HL-60 (cell line): ENCODE data around the gene TCL1B.
A peak's percentile ranks its signal among the peaks of the same experiment; 100 is the strongest.

Experiments used
- DNase-seq, 2 experiments: peaks; one replicate each; pipeline ENCODE4 v3.0.0-alpha.2; 2010 to 2020; ENCODE audit warnings: low read depth in 1 of 2, low spot score in 1 of 2
- H3K27ac ChIP-seq: fragments of 250-450 bp; sonication (Bioruptor Pico); replicated peaks from 2 replicates; pipeline ENCODE4 v1.5.1; 2020; ENCODE audit warnings: mild to moderate bottlenecking, moderate library complexity
- H3K27me3 ChIP-seq: fragments of 250-450 bp; sonication (Bioruptor Pico); 2 replicates; pipeline ENCODE4 v1.5.1; 2021; ENCODE audit warnings: mild to moderate bottlenecking, moderate library complexity; ENCODE audit not compliant: insufficient read depth, poor library complexity, severe bottlenecking
- H3K4me3 ChIP-seq: replicated peaks from 2 replicates; pipeline ENCODE4 v1.5.1; 2011; ENCODE audit warnings: mild to moderate bottlenecking, control low read depth, low read length; ENCODE audit not compliant: insufficient read depth
- CTCF ChIP-seq: IDR thresholded peaks from one replicate; pipeline ENCODE4 v1.5.1; 2011; ENCODE audit warnings: low read length, control low read depth, inconsistent platforms; ENCODE audit not compliant: insufficient read depth
- GABPA ChIP-seq: IDR thresholded peaks from 2 replicates; pipeline ENCODE4 v1.6.1; 2012; ENCODE audit warnings: low read depth
- POLR2AphosphoS5 ChIP-seq: IDR thresholded peaks from 2 replicates; pipeline ENCODE4 v1.6.1; 2012; ENCODE audit warnings: low read depth
- SPI1 ChIP-seq: IDR thresholded peaks from 2 replicates; pipeline ENCODE4 v1.6.1; 2012; ENCODE audit warnings: low read depth, mild to moderate bottlenecking, borderline replicate concordance
- TF ChIP-seq, protein P1 (sequence below): IDR thresholded peaks from 2 replicates; pipeline ENCODE4 v1.6.1; 2012; ENCODE audit warnings: low read depth; ENCODE audit not compliant: insufficient replicate concordance

TCL1B gene

DNA sequence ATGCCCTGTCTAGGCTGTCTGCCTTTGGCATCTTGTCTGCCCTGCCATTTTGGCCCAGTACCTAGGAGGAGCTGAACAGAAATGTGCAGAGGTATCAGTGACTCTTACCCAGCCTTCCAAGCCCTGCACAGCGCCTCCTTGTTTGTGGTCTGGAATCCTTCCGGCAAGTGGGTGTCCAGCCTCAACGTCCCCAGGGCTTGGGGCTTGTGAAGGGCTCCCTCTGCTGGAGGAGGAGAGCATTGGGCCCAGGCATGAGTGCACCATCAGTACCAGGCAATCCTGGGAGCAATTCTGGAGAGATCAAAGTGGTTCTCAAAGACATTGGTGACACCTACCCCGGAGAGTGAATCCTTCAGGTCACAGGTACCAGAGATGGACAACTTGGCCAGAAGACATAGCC is 2.4 kb upstream of the TCL1B start:
- TF ChIP-seq CTCF (peak; percentile 76), SPI1 (no peak)
- Histone ChIP-seq H3K4me3 (no peak overlapping the region), H3K27ac (no peak overlapping the region), H3K27me3 (no peaks in the 10 kb centered on the region)
- DNase-seq, result peak; percentile 3 to 14

GRCh38 chr14:95686935-95687334 is 709 bp downstream of the TCL1B start:
- Histone ChIP-seq H3K27ac (no peak overlapping the region), H3K27me3 (no peaks in the 10 kb centered on the region), H3K4me3 (no peak overlapping the region)
- no peak for TF ChIP-seq SPI1
- no peak for DNase-seq

DNA sequence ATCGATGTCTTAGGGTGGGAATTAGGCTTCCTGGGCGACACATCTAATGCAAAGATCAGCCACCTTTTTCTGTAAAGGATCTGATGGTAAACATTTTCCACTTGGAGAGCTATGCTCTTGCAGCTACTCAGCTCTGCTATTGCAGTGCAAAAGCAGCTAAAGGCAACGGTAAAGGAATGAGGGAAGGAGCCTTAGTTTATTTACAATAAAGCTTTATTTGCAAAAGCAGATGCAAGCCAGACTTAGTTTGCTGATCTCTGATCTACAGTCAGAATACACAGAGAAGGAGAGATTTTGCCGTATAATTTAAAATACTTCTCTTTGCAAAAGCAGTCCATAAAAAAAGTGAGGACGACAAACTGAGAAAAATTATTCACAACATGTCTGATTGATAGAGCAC is 3.2 kb downstream of the TCL1B start:
- Histone ChIP-seq H3K27me3 (peaks cover 2% of the 10 kb centered on the region), H3K4me3 (no peak overlapping the region), H3K27ac (no peak overlapping the region)
- no peak for TF ChIP-seq GABPA
- TF ChIP-seq SPI1, result no peak
- TF ChIP-seq, protein P1, sequence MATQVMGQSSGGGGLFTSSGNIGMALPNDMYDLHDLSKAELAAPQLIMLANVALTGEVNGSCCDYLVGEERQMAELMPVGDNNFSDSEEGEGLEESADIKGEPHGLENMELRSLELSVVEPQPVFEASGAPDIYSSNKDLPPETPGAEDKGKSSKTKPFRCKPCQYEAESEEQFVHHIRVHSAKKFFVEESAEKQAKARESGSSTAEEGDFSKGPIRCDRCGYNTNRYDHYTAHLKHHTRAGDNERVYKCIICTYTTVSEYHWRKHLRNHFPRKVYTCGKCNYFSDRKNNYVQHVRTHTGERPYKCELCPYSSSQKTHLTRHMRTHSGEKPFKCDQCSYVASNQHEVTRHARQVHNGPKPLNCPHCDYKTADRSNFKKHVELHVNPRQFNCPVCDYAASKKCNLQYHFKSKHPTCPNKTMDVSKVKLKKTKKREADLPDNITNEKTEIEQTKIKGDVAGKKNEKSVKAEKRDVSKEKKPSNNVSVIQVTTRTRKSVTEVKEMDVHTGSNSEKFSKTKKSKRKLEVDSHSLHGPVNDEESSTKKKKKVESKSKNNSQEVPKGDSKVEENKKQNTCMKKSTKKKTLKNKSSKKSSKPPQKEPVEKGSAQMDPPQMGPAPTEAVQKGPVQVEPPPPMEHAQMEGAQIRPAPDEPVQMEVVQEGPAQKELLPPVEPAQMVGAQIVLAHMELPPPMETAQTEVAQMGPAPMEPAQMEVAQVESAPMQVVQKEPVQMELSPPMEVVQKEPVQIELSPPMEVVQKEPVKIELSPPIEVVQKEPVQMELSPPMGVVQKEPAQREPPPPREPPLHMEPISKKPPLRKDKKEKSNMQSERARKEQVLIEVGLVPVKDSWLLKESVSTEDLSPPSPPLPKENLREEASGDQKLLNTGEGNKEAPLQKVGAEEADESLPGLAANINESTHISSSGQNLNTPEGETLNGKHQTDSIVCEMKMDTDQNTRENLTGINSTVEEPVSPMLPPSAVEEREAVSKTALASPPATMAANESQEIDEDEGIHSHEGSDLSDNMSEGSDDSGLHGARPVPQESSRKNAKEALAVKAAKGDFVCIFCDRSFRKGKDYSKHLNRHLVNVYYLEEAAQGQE, result no peak
- no peak for TF ChIP-seq CTCF
- no peak for TF ChIP-seq POLR2AphosphoS5
- no peak for DNase-seq

- Histone ChIP-seq H3K4me3 (no peak overlapping the region), H3K27me3 (peaks cover 2% of the 10 kb centered on the region), H3K27ac (no peak overlapping the region)
- TF ChIP-seq CTCF, result no peak
- TF ChIP-seq GABPA, result no peak
- TF ChIP-seq, protein P1, result no peak
- TF ChIP-seq POLR2AphosphoS5, result no peak
- TF ChIP-seq SPI1, result no peak
- no peak for DNase-seq
Measured at GRCh38 chr14:95690815-95691214, 4.6 kb downstream of the TCL1B start.
